ENCODE data around the gene CRYGB.
"Not testable (repeated sequence)": the region's sequence is repeated elsewhere in the genome, so short reads cannot be mapped to it uniquely, and the experiment has no call there.

The CRYGB gene

DNA sequence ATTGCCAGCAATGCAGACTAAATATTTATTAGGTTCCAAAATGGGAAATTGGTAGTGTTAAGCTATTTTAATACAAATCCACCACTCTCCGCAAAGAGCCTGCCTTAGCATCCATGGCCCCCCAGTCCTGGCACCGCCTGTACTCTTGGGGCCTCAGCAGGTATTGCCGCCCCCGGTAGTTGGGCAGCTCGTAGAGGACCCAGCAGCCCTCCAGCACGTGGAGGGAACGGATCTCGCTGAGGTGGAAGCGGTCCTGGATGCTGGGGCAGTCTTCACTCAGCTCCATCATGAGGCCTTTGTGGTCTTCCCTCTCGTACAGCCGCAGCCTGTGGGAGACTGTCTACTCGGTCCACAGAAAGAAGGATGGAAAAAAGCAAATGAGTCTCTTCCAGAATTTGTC lies 17.8 kb downstream of the CRYGB start:
- no peaks in the 10 kb centered on the region for H3K36me3 ChIP-seq (ENCODE audit: control insufficient read depth, insufficient read depth, low read length)
- H3K9ac ChIP-seq (ENCODE audit: low read length) = no peak overlapping the region
- H3K4me1 ChIP-seq (ENCODE audit: control insufficient read depth, insufficient read depth, low read length) = peaks cover 16% of the 10 kb centered on the region
- peaks cover 4% of the 10 kb centered on the region for H3K27me3 ChIP-seq (ENCODE audit: control insufficient read depth, insufficient read depth, low read length)
- H3K9me3 ChIP-seq (ENCODE audit: control insufficient read depth, low read length) = no peaks in the 10 kb centered on the region
- H3K4me3 ChIP-seq (ENCODE audit: low read length) = no peak overlapping the region

GRCh38 chr2:208127090-208127489 lies 18.9 kb downstream of the CRYGB start:
- H3K4me1 ChIP-seq (ENCODE audit: control insufficient read depth, insufficient read depth, low read length) = peaks cover 16% of the 10 kb centered on the region
- H3K36me3 ChIP-seq (ENCODE audit: control insufficient read depth, insufficient read depth, low read length) = no peaks in the 10 kb centered on the region
- peaks cover 4% of the 10 kb centered on the region for H3K27me3 ChIP-seq (ENCODE audit: control insufficient read depth, insufficient read depth, low read length)
- H3K9ac ChIP-seq (ENCODE audit: low read length) = no peak overlapping the region
- H3K4me3 ChIP-seq (ENCODE audit: low read length) = no peak overlapping the region
- H3K9me3 ChIP-seq (ENCODE audit: control insufficient read depth, low read length) = no peaks in the 10 kb centered on the region

DNA sequence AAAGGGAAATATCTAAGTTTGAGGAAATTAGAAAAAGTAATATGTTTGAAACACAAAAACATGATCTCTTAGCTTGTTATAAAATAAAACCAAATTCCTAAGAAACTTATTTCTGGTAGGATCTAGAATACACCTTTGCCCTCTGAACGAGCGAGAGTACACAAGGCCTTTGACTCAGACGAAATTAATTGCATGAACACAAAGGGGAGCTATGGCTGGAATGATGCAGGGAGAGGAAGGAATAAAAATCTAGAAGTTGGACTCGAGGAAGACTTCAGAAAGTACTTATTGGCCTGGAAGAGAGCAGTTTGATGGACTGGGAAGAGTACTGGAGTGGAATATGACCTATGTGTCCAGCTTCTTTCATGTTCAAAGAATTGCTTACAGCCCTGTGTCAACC lies 20.7 kb downstream of the CRYGB start:
- no peaks in the 10 kb centered on the region for H3K9me3 ChIP-seq (ENCODE audit: control insufficient read depth, low read length)

GRCh38 chr2:208124013-208124715 lies 21.8 kb downstream of the CRYGB start, which contains the start of gene CRYGD:
TSS of gene CRYGD (minus strand) at chr2:208124524. CDS start at chr2:208124473, 51 bp downstream.
- H3K4me1 ChIP-seq (ENCODE audit: control insufficient read depth, insufficient read depth, low read length); H3K9ac ChIP-seq (ENCODE audit: low read length); H3K27me3 ChIP-seq (ENCODE audit: control insufficient read depth, insufficient read depth, low read length); H3K36me3 ChIP-seq (ENCODE audit: control insufficient read depth, insufficient read depth, low read length); H3K4me3 ChIP-seq (ENCODE audit: low read length); H3K9me3 ChIP-seq (ENCODE audit: control insufficient read depth, low read length): not testable (repeated sequence)

More for the DNA sequence above, 20.7 kb downstream of the CRYGB start:
- Histone ChIP-seq H3K4me1 (ENCODE audit: control insufficient read depth, insufficient read depth, low read length) (peaks cover 7% of the 10 kb centered on the region), H3K9ac (ENCODE audit: low read length) (no peak overlapping the region), H3K27me3 (ENCODE audit: control insufficient read depth, insufficient read depth, low read length) (peaks cover 4% of the 10 kb centered on the region), H3K36me3 (ENCODE audit: control insufficient read depth, insufficient read depth, low read length) (no peaks in the 10 kb centered on the region), H3K4me3 (ENCODE audit: low read length) (no peak overlapping the region)

DNA sequence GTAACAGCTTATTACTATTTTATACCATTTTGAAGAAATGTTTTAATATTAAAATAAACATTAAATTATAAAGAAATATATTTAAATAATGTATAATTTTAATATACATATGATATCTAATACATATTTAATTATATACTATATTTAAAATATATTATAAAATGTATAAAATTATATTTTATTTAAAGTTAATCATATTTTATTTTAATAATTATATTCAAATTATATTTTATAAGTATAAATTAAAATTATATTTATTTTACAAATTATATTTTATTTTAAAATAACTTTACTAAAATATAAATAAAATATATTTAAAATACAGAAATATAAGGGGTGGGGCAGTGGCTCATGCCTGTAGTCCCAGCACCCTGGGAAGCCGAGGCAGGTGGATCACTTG lies 23.7 kb downstream of the CRYGB start:
- Histone ChIP-seq H3K4me1 (ENCODE audit: control insufficient read depth, insufficient read depth, low read length) (no peaks in the 10 kb centered on the region), H3K36me3 (ENCODE audit: control insufficient read depth, insufficient read depth, low read length) (no peaks in the 10 kb centered on the region), H3K9me3 (ENCODE audit: control insufficient read depth, low read length) (no peaks in the 10 kb centered on the region), H3K4me3 (ENCODE audit: low read length) (no peak overlapping the region), H3K27me3 (ENCODE audit: control insufficient read depth, insufficient read depth, low read length) (peaks cover 4% of the 10 kb centered on the region), H3K9ac (ENCODE audit: low read length) (no peak overlapping the region)

- H3K4me1 ChIP-seq (ENCODE audit: control insufficient read depth, insufficient read depth, low read length) = no peaks in the 10 kb centered on the region
- no peaks in the 10 kb centered on the region for H3K9me3 ChIP-seq (ENCODE audit: control insufficient read depth, low read length)
- H3K9ac ChIP-seq (ENCODE audit: low read length) = no peak overlapping the region
- H3K4me3 ChIP-seq (ENCODE audit: low read length) = no peak overlapping the region
- H3K36me3 ChIP-seq (ENCODE audit: control insufficient read depth, insufficient read depth, low read length) = no peaks in the 10 kb centered on the region
- H3K27me3 ChIP-seq (ENCODE audit: control insufficient read depth, insufficient read depth, low read length) = no peaks in the 10 kb centered on the region
Observed at GRCh38 chr2:208118918-208119317, 27.0 kb downstream of the CRYGB start.

GRCh38 chr2:208117390-208117789 lies 28.6 kb downstream of the CRYGB start:
- not testable (repeated sequence) for H3K9me3 ChIP-seq (ENCODE audit: control insufficient read depth, low read length); H3K36me3 ChIP-seq (ENCODE audit: control insufficient read depth, insufficient read depth, low read length); H3K9ac ChIP-seq (ENCODE audit: low read length); H3K27me3 ChIP-seq (ENCODE audit: control insufficient read depth, insufficient read depth, low read length); H3K4me1 ChIP-seq (ENCODE audit: control insufficient read depth, insufficient read depth, low read length); H3K4me3 ChIP-seq (ENCODE audit: low read length)

DNA sequence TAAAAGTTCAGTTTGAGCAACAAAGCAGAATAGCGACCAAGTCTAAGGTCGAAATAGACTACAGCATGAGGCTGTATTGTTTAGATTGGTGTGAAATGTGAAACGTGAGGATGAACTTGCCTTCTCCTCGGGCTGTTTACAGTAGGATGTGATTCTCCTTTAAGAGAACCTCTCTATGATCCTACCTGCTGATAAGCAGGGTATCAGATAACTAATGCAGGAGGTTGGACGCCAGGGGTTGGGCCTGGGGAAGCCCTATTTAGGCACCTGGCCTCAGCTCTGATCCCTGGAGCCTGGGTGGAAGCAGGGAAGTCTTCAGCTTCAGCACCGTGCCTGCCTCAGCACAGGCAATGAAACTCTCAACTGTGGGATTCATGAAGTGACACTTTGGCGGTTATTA lies 33.0 kb downstream of the CRYGB start:
- H3K27me3 ChIP-seq (ENCODE audit: control insufficient read depth, insufficient read depth, low read length) = no peaks in the 10 kb centered on the region
- H3K9me3 ChIP-seq (ENCODE audit: control insufficient read depth, low read length) = no peaks in the 10 kb centered on the region
- no peak overlapping the region for H3K9ac ChIP-seq (ENCODE audit: low read length)
- H3K36me3 ChIP-seq (ENCODE audit: control insufficient read depth, insufficient read depth, low read length) = no peaks in the 10 kb centered on the region
- no peaks in the 10 kb centered on the region for H3K4me1 ChIP-seq (ENCODE audit: control insufficient read depth, insufficient read depth, low read length)
- no peak overlapping the region for H3K4me3 ChIP-seq (ENCODE audit: low read length)

DNA sequence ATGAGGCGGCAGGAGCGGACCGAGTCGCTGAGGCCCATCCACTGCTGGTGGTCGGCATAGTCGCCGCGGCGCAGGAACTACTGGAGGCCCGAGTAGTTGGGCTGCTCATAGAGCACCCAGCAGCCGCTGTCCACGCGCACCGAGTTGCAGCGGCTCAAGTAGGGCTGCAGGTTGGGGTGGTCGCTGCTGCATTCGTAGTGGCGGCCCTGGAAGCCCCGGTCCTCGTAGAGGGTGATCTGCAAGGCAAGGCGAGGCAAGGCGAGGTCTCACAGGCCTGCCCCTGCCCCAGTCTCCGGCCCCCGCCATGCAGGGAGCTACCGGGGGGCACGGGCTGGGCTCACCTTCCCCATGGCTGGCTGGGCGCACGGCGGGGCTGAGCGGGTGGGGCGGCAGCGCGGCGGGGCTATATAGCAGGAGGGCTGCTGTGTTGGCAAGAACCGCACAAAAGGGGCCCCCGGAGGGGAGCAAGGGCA lies 33.6 kb downstream of the CRYGB start:
- not testable (repeated sequence) for H3K4me1 ChIP-seq (ENCODE audit: control insufficient read depth, insufficient read depth, low read length); H3K27me3 ChIP-seq (ENCODE audit: control insufficient read depth, insufficient read depth, low read length); H3K4me3 ChIP-seq (ENCODE audit: low read length); H3K9ac ChIP-seq (ENCODE audit: low read length); H3K36me3 ChIP-seq (ENCODE audit: control insufficient read depth, insufficient read depth, low read length); H3K9me3 ChIP-seq (ENCODE audit: control insufficient read depth, low read length)

- Histone ChIP-seq H3K36me3 (ENCODE audit: control insufficient read depth, insufficient read depth, low read length) (no peaks in the 10 kb centered on the region), H3K27me3 (ENCODE audit: control insufficient read depth, insufficient read depth, low read length) (no peaks in the 10 kb centered on the region), H3K4me1 (ENCODE audit: control insufficient read depth, insufficient read depth, low read length) (no peaks in the 10 kb centered on the region), H3K9me3 (ENCODE audit: control insufficient read depth, low read length) (no peaks in the 10 kb centered on the region), H3K9ac (ENCODE audit: low read length) (no peak overlapping the region), H3K4me3 (ENCODE audit: low read length) (no peak overlapping the region)
Observed at GRCh38 chr2:208103616-208104015, 42.3 kb downstream of the CRYGB start.

- Histone ChIP-seq H3K27me3 (ENCODE audit: control insufficient read depth, insufficient read depth, low read length) (no peaks in the 10 kb centered on the region), H3K4me1 (ENCODE audit: control insufficient read depth, insufficient read depth, low read length) (no peaks in the 10 kb centered on the region), H3K9ac (ENCODE audit: low read length) (no peak overlapping the region), H3K36me3 (ENCODE audit: control insufficient read depth, insufficient read depth, low read length) (no peaks in the 10 kb centered on the region), H3K9me3 (ENCODE audit: control insufficient read depth, low read length) (no peaks in the 10 kb centered on the region), H3K4me3 (ENCODE audit: low read length) (no peak overlapping the region)
Observed at GRCh38 chr2:208101716-208102631, 44.0 kb downstream of the CRYGB start.

Measured in mucosa of stomach (tissue), 1 donor.